ENCODE results near the gene TRPM5. TPM values are rescaled to one million over a fixed set of nuclear protein-coding genes. Genes with fewer than 3 reads are reported as not detected.

The TRPM5 gene
- total and polyA plus RNA-seq, 8 donors: 0.15 to 11.6 (median 0.45) TPM; not detected in 1

DNA sequence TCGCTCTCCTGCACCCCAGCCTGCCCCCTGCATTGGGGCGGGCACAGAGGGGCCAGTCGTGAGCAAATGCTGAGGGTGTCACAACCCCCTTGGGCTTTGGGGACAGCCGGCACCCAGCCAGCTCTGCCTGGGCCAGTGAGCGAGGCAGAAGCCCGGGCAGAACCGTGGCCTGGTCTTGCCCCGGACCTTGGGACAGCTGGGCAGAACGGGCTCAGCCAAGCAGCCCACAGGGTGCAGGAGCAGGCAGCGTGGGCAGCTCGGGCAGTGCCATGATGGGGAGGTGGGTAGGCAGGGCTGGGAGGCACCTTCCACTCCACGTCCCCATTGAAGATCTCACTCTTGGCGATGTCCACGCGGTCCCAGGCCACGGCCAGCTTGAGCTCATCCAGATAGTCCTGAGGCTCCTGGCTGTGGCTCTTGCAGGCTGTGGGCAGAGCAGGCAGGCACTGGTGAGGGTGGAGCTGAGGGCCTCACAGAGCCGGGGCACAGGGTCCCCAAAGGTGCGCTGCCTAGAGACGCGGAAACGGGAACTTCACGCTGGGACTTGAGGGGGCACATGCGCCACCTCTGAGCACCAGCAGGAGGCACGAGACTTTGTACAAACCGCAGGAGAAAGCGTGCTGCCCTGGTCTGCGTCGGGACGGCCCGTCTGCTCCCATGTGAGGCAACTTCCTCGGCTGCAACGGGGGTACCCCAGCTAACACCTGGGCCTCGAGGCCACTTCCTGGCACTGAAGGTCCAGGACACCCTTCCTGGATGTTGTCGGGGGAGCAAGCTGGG, 28.5 kb downstream of the TRPM5 start:
- WGBS, 5 donors: 79 to 90% (median 82%) methylated on average over 20 to 34 of the region's 34 CpGs
- DNase-seq: no peak

GRCh38 chr11:2415171-2415570, 29.1 kb downstream of the TRPM5 start:
- WGBS, 5 donors: 85 to 90% (median 86%) methylated on average over 28 of the region's 28 CpGs
- TF ChIP-seq, protein P1, sequence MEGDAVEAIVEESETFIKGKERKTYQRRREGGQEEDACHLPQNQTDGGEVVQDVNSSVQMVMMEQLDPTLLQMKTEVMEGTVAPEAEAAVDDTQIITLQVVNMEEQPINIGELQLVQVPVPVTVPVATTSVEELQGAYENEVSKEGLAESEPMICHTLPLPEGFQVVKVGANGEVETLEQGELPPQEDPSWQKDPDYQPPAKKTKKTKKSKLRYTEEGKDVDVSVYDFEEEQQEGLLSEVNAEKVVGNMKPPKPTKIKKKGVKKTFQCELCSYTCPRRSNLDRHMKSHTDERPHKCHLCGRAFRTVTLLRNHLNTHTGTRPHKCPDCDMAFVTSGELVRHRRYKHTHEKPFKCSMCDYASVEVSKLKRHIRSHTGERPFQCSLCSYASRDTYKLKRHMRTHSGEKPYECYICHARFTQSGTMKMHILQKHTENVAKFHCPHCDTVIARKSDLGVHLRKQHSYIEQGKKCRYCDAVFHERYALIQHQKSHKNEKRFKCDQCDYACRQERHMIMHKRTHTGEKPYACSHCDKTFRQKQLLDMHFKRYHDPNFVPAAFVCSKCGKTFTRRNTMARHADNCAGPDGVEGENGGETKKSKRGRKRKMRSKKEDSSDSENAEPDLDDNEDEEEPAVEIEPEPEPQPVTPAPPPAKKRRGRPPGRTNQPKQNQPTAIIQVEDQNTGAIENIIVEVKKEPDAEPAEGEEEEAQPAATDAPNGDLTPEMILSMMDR (IDR thresholded peaks at IDR 0.05): no peak
- TF ChIP-seq EP300 (IDR thresholded peaks at IDR 0.05) (no peak), POLR2A (IDR thresholded peaks at IDR 0.05) (no peak), POLR2AphosphoS5 (IDR thresholded peaks at IDR 0.05) (no peak)
- Histone ChIP-seq H3K36me3 (no peaks in the 10 kb centered on the region), H3K9me3 (no peaks in the 10 kb centered on the region), H3K4me1 (peaks cover 1 to 10% (median 6%) of the 10 kb centered on the region in 4 donors), H3K27me3 (peaks cover 0 to 10% (median 7%) of the 10 kb centered on the region in 3 donors), H3K27ac (no peak overlapping the region), H3K4me3 (no peak overlapping the region)
- no peak for DNase-seq
- intact Hi-C loops (cut with DNase I; ENCODE audit: low total_unique reads): no loop called here

More for the DNA sequence above, 28.5 kb downstream of the TRPM5 start:
- intact Hi-C loops (cut with DNase I; ENCODE audit: low total_unique reads): no loop called here
- Histone ChIP-seq H3K36me3 (no peaks in the 10 kb centered on the region), H3K27ac (no peak overlapping the region), H3K9me3 (no peaks in the 10 kb centered on the region), H3K4me1 (peaks cover 7 to 14% (median 11%) of the 10 kb centered on the region in 4 donors), H3K4me3 (no peak overlapping the region), H3K27me3 (peaks cover 0 to 4% (median under 1%) of the 10 kb centered on the region in 3 donors)
- TF ChIP-seq EP300 (IDR thresholded peaks at IDR 0.05) (no peak), POLR2AphosphoS5 (IDR thresholded peaks at IDR 0.05) (no peak), POLR2A (IDR thresholded peaks at IDR 0.05) (no peak)
- TF ChIP-seq, protein P1 (IDR thresholded peaks at IDR 0.05): no peak

DNA sequence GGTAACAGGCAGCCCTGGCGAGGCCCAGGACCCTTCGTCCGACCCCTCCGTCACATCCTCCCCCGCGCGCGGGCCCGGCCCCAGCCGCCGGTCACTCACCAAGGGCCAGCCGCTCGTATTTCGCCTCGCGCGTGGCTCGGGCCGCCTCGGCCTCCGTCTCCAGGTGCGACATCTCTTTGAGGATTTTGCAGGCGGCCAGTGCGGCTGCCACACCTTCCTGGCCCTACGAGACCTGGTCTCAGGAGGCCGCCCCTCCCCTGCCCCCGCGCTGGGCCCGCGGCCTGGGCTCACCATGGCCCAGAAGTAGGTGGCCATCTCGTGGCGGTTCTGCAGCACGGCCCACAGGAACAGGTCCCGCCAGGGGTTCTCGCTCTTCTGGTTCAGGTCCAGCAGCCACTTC, 29.7 kb downstream of the TRPM5 start:
- Histone ChIP-seq H3K27me3 (peaks cover 0 to 12% (median 11%) of the 10 kb centered on the region in 3 donors), H3K36me3 (no peaks in the 10 kb centered on the region), H3K27ac (no peak overlapping the region), H3K9me3 (no peaks in the 10 kb centered on the region), H3K4me1 (peaks cover 0 to 9% (median 4%) of the 10 kb centered on the region in 4 donors), H3K4me3 (no peak overlapping the region)
- TF ChIP-seq POLR2A (IDR thresholded peaks at IDR 0.05): no peak
- no peak for TF ChIP-seq POLR2AphosphoS5 (IDR thresholded peaks at IDR 0.05)
- intact Hi-C loops (cut with DNase I; ENCODE audit: low total_unique reads): no loop called here
- 87 to 94% (median 89%) methylated on average over 24 to 35 of the region's 35 CpGs for WGBS, 5 donors
- no peak for DNase-seq

- intact Hi-C loops (cut with DNase I; ENCODE audit: low total_unique reads): no loop called here
Measured at GRCh38 chr11:2413742-2414579, 30.4 kb downstream of the TRPM5 start.

More at GRCh38 chr11:2413742-2414579, 30.4 kb downstream of the TRPM5 start:
- Histone ChIP-seq H3K4me3 (no peak overlapping the region), H3K4me1 (peaks cover 0 to 7% (median 2%) of the 10 kb centered on the region in 4 donors), H3K27me3 (peaks cover 0 to 12% (median 11%) of the 10 kb centered on the region in 3 donors), H3K36me3 (no peaks in the 10 kb centered on the region), H3K27ac (no peak overlapping the region), H3K9me3 (no peaks in the 10 kb centered on the region)
- WGBS, 5 donors: 74 to 88% (median 85%) methylated on average over 16 to 43 of the region's 43 CpGs
- TF ChIP-seq EP300 (IDR thresholded peaks at IDR 0.05) (no peak), POLR2A (IDR thresholded peaks at IDR 0.05) (no peak), POLR2AphosphoS5 (IDR thresholded peaks at IDR 0.05) (no peak)
- TF ChIP-seq, protein P1 (IDR thresholded peaks at IDR 0.05): no peak
- no peak for DNase-seq

Data from stomach (tissue), 9 donors.